Activated T-cell treated with anti-CD3 and anti-CD28 coated beads, Interleukin-2, amount 50 U/mL, for 48 hours (primary cell): Measurements from ENCODE around the gene RPRD2.
"Not testable (repeated sequence)": the region's sequence is repeated elsewhere in the genome, so short reads cannot be mapped to it uniquely, and the experiment has no call there.

ENCODE experiments used
- DNase-seq, 2 experiments: peaks; one replicate each; pipeline ENCODE4 v3.0.0-alpha.2; 2020

RPRD2 gene

GRCh38 chr1:150363426-150364230, at the start of gene RPRD2:
TSS of gene RPRD2 (plus strand) at chr1:150364147. CDS start at chr1:150364715, 568 bp downstream.
- peak; percentile 98 for DNase-seq

- not testable (repeated sequence) for DNase-seq
These were observed 49.3 kb upstream of the RPRD2 start for GRCh38 chr1:150314691-150315090.

- no peak for DNase-seq
These were observed 43.3 kb upstream of the RPRD2 start for GRCh38 chr1:150320667-150320978.

- no peak for DNase-seq
These were observed 42.2 kb upstream of the RPRD2 start for GRCh38 chr1:150321826-150322166.

- DNase-seq: peak in 1 of 2 experiments; percentile 32
These were observed 41.6 kb upstream of the RPRD2 start for GRCh38 chr1:150322310-150322709.

- DNase-seq: no peak
These were observed 31.2 kb upstream of the RPRD2 start for GRCh38 chr1:150332651-150333290.

GRCh38 chr1:150346316-150346715, 17.6 kb upstream of the RPRD2 start:
- DNase-seq: no peak

GRCh38 chr1:150352866-150353265, 11.1 kb upstream of the RPRD2 start:
- peak; percentile 4 to 8 for DNase-seq

- DNase-seq: peak in 1 of 2 experiments; percentile 19
These were observed 1.1 kb upstream of the RPRD2 start for GRCh38 chr1:150362721-150363425.

- DNase-seq: peak; percentile 85 to 87
These were observed 470 bp downstream of the RPRD2 start for GRCh38 chr1:150364231-150365003.

GRCh38 chr1:150365941-150366340, 2.0 kb downstream of the RPRD2 start:
- peak in 1 of 2 experiments; percentile 16 for DNase-seq

- peak in 1 of 2 experiments; percentile 11 for DNase-seq
These were observed 2.7 kb downstream of the RPRD2 start for GRCh38 chr1:150366416-150367296.

- DNase-seq: no peak
These were observed 7.2 kb downstream of the RPRD2 start for GRCh38 chr1:150371110-150371509.

GRCh38 chr1:150372580-150372979, 8.6 kb downstream of the RPRD2 start:
- peak in 1 of 2 experiments; percentile 8 for DNase-seq

- DNase-seq: no peak
These were observed 12.2 kb downstream of the RPRD2 start for GRCh38 chr1:150376110-150376509.

- no peak for DNase-seq
These were observed 19.8 kb downstream of the RPRD2 start for GRCh38 chr1:150383631-150384324.

GRCh38 chr1:150385537-150386445, 21.8 kb downstream of the RPRD2 start:
- no peak for DNase-seq

GRCh38 chr1:150386592-150386991, 22.6 kb downstream of the RPRD2 start:
- no peak for DNase-seq

- DNase-seq: no peak
These were observed 23.3 kb downstream of the RPRD2 start for GRCh38 chr1:150387200-150387599.

- no peak for DNase-seq
These were observed 24.3 kb downstream of the RPRD2 start for GRCh38 chr1:150388241-150388640.
